Measurements from ENCODE around the gene INSRR.

- TF ChIP-seq CTCF (IDR thresholded peaks at IDR 0.05; ENCODE audit: borderline replicate concordance, extremely low read depth, low read length, poor library complexity, severe bottlenecking): no peak
- no peak for TF ChIP-seq EZH2 (IDR thresholded peaks at IDR 0.05; ENCODE audit: borderline replicate concordance, low read depth, low read length, severe bottlenecking)
Measured at GRCh38 chr1:156853761-156854160, 5.2 kb downstream of the INSRR start.

Data from DND-41 (cell line).